Rectal smooth muscle tissue (tissue), 1 donor: ENCODE results near the gene ULK2.
A peak's percentile ranks its signal among the peaks of the same experiment; 100 is the strongest.

ENCODE experiments used
- H3K27ac ChIP-seq: one replicate; pipeline ENCODE4 v1.7.0; 2013; ENCODE audit warnings: low read depth, low read length, inconsistent platforms
- H3K27me3 ChIP-seq: one replicate; pipeline ENCODE4 v1.7.0; 2013; ENCODE audit warnings: low read length; ENCODE audit not compliant: control insufficient read depth, insufficient read depth
- H3K36me3 ChIP-seq: one replicate; pipeline ENCODE4 v1.7.0; 2013; ENCODE audit warnings: low read length; ENCODE audit not compliant: control insufficient read depth, insufficient read depth
- H3K4me1 ChIP-seq: one replicate; pipeline ENCODE4 v1.7.0; 2013; ENCODE audit warnings: low read length; ENCODE audit not compliant: control insufficient read depth, insufficient read depth
- H3K4me3 ChIP-seq: one replicate; pipeline ENCODE4 v1.7.0; 2013; ENCODE audit warnings: low read length
- H3K9ac ChIP-seq: one replicate; pipeline ENCODE4 v1.7.0; 2013; ENCODE audit warnings: low read length

ULK2 gene

GRCh38 chr17:19759568-19760549, 107.9 kb downstream of the ULK2 start:
- H3K36me3 ChIP-seq, result no peaks in the 10 kb centered on the region
- H3K27ac ChIP-seq, result no peak overlapping the region
- no peaks in the 10 kb centered on the region for H3K4me1 ChIP-seq
- H3K4me3 ChIP-seq, result no peak overlapping the region
- H3K9ac ChIP-seq, result no peak overlapping the region
- peaks cover 2% of the 10 kb centered on the region for H3K27me3 ChIP-seq

- Histone ChIP-seq H3K36me3 (no peaks in the 10 kb centered on the region), H3K9ac (no peak overlapping the region), H3K4me1 (no peaks in the 10 kb centered on the region), H3K27ac (no peak overlapping the region), H3K4me3 (no peak overlapping the region), H3K27me3 (peaks cover 2% of the 10 kb centered on the region)
Measured at GRCh38 chr17:19757536-19758180, 110.1 kb downstream of the ULK2 start.

GRCh38 chr17:19756546-19756945, 111.2 kb downstream of the ULK2 start:
- Histone ChIP-seq H3K27ac (no peak overlapping the region), H3K4me1 (no peaks in the 10 kb centered on the region), H3K36me3 (no peaks in the 10 kb centered on the region), H3K4me3 (no peak overlapping the region), H3K27me3 (peaks cover 2% of the 10 kb centered on the region), H3K9ac (no peak overlapping the region)

GRCh38 chr17:19755821-19756510, 111.8 kb downstream of the ULK2 start:
- no peak overlapping the region for H3K9ac ChIP-seq
- H3K36me3 ChIP-seq, result no peaks in the 10 kb centered on the region
- peaks cover 2% of the 10 kb centered on the region for H3K27me3 ChIP-seq
- H3K4me1 ChIP-seq, result no peaks in the 10 kb centered on the region
- no peak overlapping the region for H3K27ac ChIP-seq
- H3K4me3 ChIP-seq, result no peak overlapping the region

GRCh38 chr17:19755392-19755791, 112.3 kb downstream of the ULK2 start:
- H3K4me3 ChIP-seq, result no peak overlapping the region
- H3K4me1 ChIP-seq, result no peaks in the 10 kb centered on the region
- H3K9ac ChIP-seq, result no peak overlapping the region
- H3K27ac ChIP-seq, result no peak overlapping the region
- no peaks in the 10 kb centered on the region for H3K36me3 ChIP-seq
- H3K27me3 ChIP-seq, result peaks cover 2% of the 10 kb centered on the region

GRCh38 chr17:19753661-19754463, 113.9 kb downstream of the ULK2 start:
- no peak overlapping the region for H3K9ac ChIP-seq
- H3K4me3 ChIP-seq, result no peak overlapping the region
- no peaks in the 10 kb centered on the region for H3K27me3 ChIP-seq
- no peak overlapping the region for H3K27ac ChIP-seq
- no peaks in the 10 kb centered on the region for H3K36me3 ChIP-seq
- H3K4me1 ChIP-seq, result no peaks in the 10 kb centered on the region

- Histone ChIP-seq H3K27me3 (no peaks in the 10 kb centered on the region), H3K4me3 (no peak overlapping the region), H3K4me1 (no peaks in the 10 kb centered on the region), H3K27ac (peak overlapping the region; percentile 36), H3K36me3 (no peaks in the 10 kb centered on the region), H3K9ac (no peak overlapping the region)
Measured at GRCh38 chr17:19753051-19753509, 114.7 kb downstream of the ULK2 start.

GRCh38 chr17:19752216-19753050, 115.3 kb downstream of the ULK2 start:
- no peaks in the 10 kb centered on the region for H3K4me1 ChIP-seq
- no peaks in the 10 kb centered on the region for H3K27me3 ChIP-seq
- H3K27ac ChIP-seq, result peak overlapping the region; percentile 36
- no peaks in the 10 kb centered on the region for H3K36me3 ChIP-seq
- H3K4me3 ChIP-seq, result no peak overlapping the region
- H3K9ac ChIP-seq, result no peak overlapping the region

- Histone ChIP-seq H3K36me3 (no peaks in the 10 kb centered on the region), H3K27ac (no peak overlapping the region), H3K27me3 (no peaks in the 10 kb centered on the region), H3K4me1 (no peaks in the 10 kb centered on the region), H3K9ac (no peak overlapping the region), H3K4me3 (no peak overlapping the region)
Measured at GRCh38 chr17:19750835-19751234, 116.9 kb downstream of the ULK2 start.

- Histone ChIP-seq H3K36me3 (no peaks in the 10 kb centered on the region), H3K4me1 (no peaks in the 10 kb centered on the region), H3K27me3 (no peaks in the 10 kb centered on the region), H3K4me3 (no peak overlapping the region), H3K27ac (no peak overlapping the region), H3K9ac (no peak overlapping the region)
Measured at GRCh38 chr17:19750020-19750572, 117.6 kb downstream of the ULK2 start.

GRCh38 chr17:19748807-19749193, 118.9 kb downstream of the ULK2 start:
- H3K4me1 ChIP-seq, result no peaks in the 10 kb centered on the region
- no peak overlapping the region for H3K4me3 ChIP-seq
- no peaks in the 10 kb centered on the region for H3K36me3 ChIP-seq
- no peak overlapping the region for H3K9ac ChIP-seq
- H3K27ac ChIP-seq, result no peak overlapping the region
- H3K27me3 ChIP-seq, result no peaks in the 10 kb centered on the region
